Neural crest cell (in vitro differentiated cells): ENCODE measurements around the gene MTIF3. TPM values are rescaled to one million over a fixed set of nuclear protein-coding genes. Genes with fewer than 3 reads are reported as not detected.

Source experiments
- DNase-seq: peaks from one replicate; pipeline ENCODE4 v3.0.0; 2021; ENCODE audit warnings: low read depth, mixed read lengths, low spot score
- H3K27ac Mint-ChIP-seq: one replicate; pipeline ENCODE4 v1.8.0; 2021; ENCODE audit warnings: mild to moderate bottlenecking, mixed read lengths; ENCODE audit not compliant: unreplicated experiment
- H3K27me3 Mint-ChIP-seq: 2 replicates; pipeline ENCODE4 v1.8.0; 2021; ENCODE audit warnings: low read depth, mild to moderate bottlenecking, mixed read lengths
- H3K36me3 Mint-ChIP-seq: 2 replicates; pipeline ENCODE4 v1.8.0; 2021; ENCODE audit warnings: low read depth, mild to moderate bottlenecking, mixed read lengths
- H3K4me1 Mint-ChIP-seq: 2 replicates; pipeline ENCODE4 v1.8.0; 2021; ENCODE audit warnings: mixed read lengths
- H3K4me3 Mint-ChIP-seq: one replicate; pipeline ENCODE4 v1.8.0; 2021; ENCODE audit warnings: mild to moderate bottlenecking, mixed read lengths
- H3K9me3 Mint-ChIP-seq: 2 replicates; pipeline ENCODE4 v1.8.0; 2021; ENCODE audit warnings: mixed read lengths
- total RNA-seq: library from RNA; stranded (reverse); gene quantifications from 2 replicates; pipeline ENCODE4 v1.2.1, GENCODE V29; 2021
- TF ChIP-seq, protein P1 (sequence below): fragments of 200-600 bp; sonication (generic); conservative IDR thresholded peaks from 2 replicates; pipeline ENCODE4 v1.5.0; 2021; ENCODE audit warnings: antibody characterized with exemption, mild to moderate bottlenecking

The MTIF3 gene
- total RNA-seq, 1 donor from 2014 or later = 48.5 TPM

DNA sequence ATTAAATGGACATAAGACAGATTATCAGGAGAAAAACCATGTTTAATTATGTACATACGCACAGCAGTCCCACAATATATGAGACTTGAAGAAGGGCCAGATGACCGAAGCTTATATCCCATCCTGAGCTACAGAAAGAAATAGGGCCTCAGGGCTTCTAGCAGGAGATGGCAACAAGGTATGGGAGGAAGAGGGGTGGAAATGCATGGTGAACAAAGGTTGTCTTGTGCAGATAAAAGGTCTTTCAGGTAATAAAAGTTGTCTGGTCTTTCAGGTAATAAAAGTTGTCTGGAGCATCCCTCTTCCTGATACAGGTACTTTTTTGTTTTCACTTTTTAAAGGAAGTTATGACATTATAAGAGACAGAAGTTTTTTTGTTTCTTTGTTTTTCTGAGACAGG, 41.4 kb downstream of the MTIF3 start:
- H3K4me3 Mint-ChIP-seq = no peak overlapping the region
- H3K36me3 Mint-ChIP-seq = no peaks in the 10 kb centered on the region
- H3K27me3 Mint-ChIP-seq = peaks cover 48% of the 10 kb centered on the region
- H3K4me1 Mint-ChIP-seq = no peaks in the 10 kb centered on the region
- H3K27ac Mint-ChIP-seq = no peak overlapping the region
- H3K9me3 Mint-ChIP-seq = peaks cover 3% of the 10 kb centered on the region
- TF ChIP-seq, protein P1, sequence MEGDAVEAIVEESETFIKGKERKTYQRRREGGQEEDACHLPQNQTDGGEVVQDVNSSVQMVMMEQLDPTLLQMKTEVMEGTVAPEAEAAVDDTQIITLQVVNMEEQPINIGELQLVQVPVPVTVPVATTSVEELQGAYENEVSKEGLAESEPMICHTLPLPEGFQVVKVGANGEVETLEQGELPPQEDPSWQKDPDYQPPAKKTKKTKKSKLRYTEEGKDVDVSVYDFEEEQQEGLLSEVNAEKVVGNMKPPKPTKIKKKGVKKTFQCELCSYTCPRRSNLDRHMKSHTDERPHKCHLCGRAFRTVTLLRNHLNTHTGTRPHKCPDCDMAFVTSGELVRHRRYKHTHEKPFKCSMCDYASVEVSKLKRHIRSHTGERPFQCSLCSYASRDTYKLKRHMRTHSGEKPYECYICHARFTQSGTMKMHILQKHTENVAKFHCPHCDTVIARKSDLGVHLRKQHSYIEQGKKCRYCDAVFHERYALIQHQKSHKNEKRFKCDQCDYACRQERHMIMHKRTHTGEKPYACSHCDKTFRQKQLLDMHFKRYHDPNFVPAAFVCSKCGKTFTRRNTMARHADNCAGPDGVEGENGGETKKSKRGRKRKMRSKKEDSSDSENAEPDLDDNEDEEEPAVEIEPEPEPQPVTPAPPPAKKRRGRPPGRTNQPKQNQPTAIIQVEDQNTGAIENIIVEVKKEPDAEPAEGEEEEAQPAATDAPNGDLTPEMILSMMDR = no peak
- no peak for DNase-seq

DNA sequence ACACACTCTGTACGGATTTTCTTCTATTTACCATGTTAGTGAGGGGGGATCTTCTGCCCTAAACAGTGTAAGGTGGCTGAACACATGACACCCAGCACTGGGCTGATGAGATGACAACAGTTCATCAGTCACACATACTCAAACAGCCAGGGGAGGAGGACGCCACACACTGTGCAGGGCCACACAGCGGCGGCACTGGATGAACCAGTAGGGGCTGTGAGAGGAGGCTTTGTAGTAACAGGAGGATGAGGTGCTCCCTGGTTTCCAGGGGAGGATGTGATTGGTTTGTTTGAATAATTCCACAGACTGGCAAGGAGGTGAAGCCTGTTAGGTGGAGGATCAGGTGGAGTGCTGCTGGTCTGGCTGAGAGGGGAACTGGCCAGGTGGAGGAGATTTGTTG, 42.3 kb downstream of the MTIF3 start:
- Mint-ChIP-seq H3K4me1 (peaks cover 5% of the 10 kb centered on the region), H3K4me3 (no peak overlapping the region), H3K27ac (no peak overlapping the region), H3K36me3 (no peaks in the 10 kb centered on the region), H3K27me3 (peaks cover 46% of the 10 kb centered on the region), H3K9me3 (peaks cover 3% of the 10 kb centered on the region)
- TF ChIP-seq, protein P1 = no peak
- DNase-seq = no peak

DNA sequence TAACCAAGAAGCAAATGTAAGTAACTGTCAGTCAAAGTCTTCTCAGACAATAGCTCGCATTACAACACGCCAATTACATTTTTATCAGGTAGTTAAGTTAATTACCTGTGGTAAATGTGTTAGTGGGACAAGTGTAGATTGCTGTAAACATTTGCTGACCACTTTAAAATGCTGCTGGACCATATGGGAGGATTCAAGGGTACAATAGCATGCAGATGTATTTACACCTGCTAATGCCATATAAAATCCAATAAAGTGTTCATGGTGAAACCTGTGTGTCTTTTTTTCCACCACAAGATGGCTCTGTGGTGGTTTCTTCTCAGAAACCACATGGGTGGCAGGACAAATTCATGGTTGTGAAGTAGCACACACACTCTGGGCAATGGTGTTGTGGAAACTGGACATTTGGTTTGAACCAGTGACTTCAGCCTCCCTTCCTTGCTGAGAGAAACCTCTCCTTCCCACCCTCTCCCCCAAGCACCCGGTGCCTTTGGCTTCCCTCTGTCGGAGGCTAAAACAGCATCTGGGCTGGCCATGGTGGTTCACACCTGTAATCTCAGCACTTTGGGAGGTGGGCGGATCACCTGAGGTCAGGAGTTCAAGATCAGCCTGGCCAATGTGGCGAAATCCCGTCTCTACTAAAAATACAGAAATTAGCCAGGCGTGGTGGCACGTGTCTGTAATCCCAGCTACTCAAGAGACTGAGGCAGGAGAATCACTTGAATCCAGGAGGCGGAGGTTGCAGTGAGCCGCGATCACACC, 44.0 kb downstream of the MTIF3 start:
- peaks cover 31% of the 10 kb centered on the region for H3K27me3 Mint-ChIP-seq
- no peak for DNase-seq
- H3K36me3 Mint-ChIP-seq = no peaks in the 10 kb centered on the region
- no peak overlapping the region for H3K27ac Mint-ChIP-seq
- peaks cover 3% of the 10 kb centered on the region for H3K9me3 Mint-ChIP-seq
- TF ChIP-seq, protein P1 = peak; percentile 62
- H3K4me1 Mint-ChIP-seq = peaks cover 5% of the 10 kb centered on the region
- no peak overlapping the region for H3K4me3 Mint-ChIP-seq

DNA sequence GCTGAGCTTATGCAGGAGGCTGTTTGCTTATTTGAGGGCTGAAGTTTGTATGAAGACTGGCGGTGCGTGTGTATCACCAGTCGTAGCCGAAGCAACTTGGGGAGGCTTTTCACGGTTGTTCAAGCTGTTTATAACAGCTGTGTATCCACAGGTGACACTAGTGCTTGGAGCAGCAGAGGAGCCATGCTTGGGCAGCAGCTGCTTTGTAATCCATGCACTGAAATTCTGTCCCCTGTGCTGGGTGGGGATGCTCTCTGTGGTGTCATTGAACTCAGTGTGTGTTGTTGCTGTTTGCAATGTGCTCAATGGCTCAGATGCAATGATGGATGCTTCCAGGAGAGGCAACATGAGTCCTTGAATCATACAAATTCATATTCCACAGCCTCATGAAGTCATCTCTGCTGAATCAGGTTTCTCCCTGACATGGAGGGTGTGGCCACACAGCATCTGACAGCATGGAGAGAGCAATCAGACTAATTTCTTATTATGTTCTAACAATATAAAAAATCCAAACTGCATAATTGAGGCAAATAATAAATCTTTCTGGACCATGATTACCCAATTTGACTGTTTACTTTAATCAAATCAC, 44.7 kb downstream of the MTIF3 start:
- Mint-ChIP-seq H3K27me3 (peaks cover 25% of the 10 kb centered on the region), H3K4me3 (no peak overlapping the region), H3K27ac (no peak overlapping the region), H3K36me3 (no peaks in the 10 kb centered on the region), H3K9me3 (peaks cover 3% of the 10 kb centered on the region), H3K4me1 (peaks cover 5% of the 10 kb centered on the region)
- DNase-seq = no peak
- TF ChIP-seq, protein P1 = no peak

DNA sequence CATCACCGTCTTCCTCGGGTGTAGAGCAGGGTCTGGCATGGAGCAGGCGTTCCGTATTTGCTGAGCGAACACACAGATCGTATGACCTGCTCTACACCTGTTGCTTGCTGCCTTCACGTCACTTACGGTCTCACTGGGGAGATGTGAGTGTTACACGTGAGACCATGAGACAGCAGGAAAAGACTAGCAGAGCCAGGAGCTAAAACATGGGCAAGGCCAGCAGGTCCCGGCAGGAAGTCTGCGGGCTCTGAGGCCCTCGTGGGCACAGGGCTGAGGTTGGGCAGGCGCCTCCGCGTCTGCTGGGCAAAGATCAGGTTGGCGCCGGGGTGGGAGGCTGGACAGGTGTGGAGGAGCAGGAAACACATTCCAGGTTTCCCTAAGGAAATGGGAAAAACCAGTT, 45.7 kb downstream of the MTIF3 start:
- Mint-ChIP-seq H3K27ac (no peak overlapping the region), H3K4me3 (no peak overlapping the region), H3K36me3 (no peaks in the 10 kb centered on the region), H3K27me3 (peaks cover 21% of the 10 kb centered on the region), H3K9me3 (no peaks in the 10 kb centered on the region), H3K4me1 (peaks cover 5% of the 10 kb centered on the region)
- TF ChIP-seq, protein P1 = no peak
- no peak for DNase-seq
